Ovary (tissue), 3 donors: ENCODE data around the gene BRAP.

ENCODE experiments used
- CTCF ChIP-seq, 3 donors: fragments of 450-650 bp in 2 of 3; fragments of 200-600 bp in 1 of 3; IDR thresholded peaks; one replicate each; pipeline versions ENCODE4 v1.5.1 to v1.8.0; 2016 to 2022; ENCODE audit warnings: antibody characterized with exemption in 3 of 3, mild to moderate bottlenecking in 1 of 3
- POLR2A ChIP-seq: fragments of 450-650 bp; IDR thresholded peaks from one replicate; pipeline ENCODE4 v1.6.1; 2017; ENCODE audit warnings: antibody characterized with exemption, mild to moderate bottlenecking, moderate library complexity
- donor health status: DM: no; HTN: no; CAD: no.

- TF ChIP-seq POLR2A (no peak), CTCF (IDR thresholded peaks at IDR 0.05) (no peak)
These were observed 79.6 kb downstream of the BRAP start for GRCh38 chr12:111605911-111606766.
